Duodenal mucosa (tissue), 2 donors: ENCODE results near the gene MAPK8IP1.
A peak's percentile ranks its signal among the peaks of the same experiment; 100 is the strongest.

Experiments used
- H3K27ac ChIP-seq: one replicate; pipeline ENCODE4 v1.7.0; 2013; ENCODE audit warnings: low read depth, low read length
- H3K27me3 ChIP-seq, 2 donors: one replicate each; pipeline ENCODE4 v1.7.0; 2013; ENCODE audit warnings: low read length in 2 of 2, control low read depth in 1 of 2; ENCODE audit not compliant: insufficient read depth in 2 of 2, control insufficient read depth in 1 of 2
- H3K36me3 ChIP-seq, 2 donors: one replicate each; pipeline ENCODE4 v1.7.0; 2013; ENCODE audit warnings: low read length in 2 of 2, control low read depth in 1 of 2; ENCODE audit not compliant: insufficient read depth in 2 of 2, control insufficient read depth in 1 of 2
- H3K4me1 ChIP-seq, 2 donors: one replicate each; pipeline ENCODE4 v1.7.0; 2013; ENCODE audit warnings: low read length in 2 of 2, control low read depth in 1 of 2; ENCODE audit not compliant: insufficient read depth in 2 of 2, control insufficient read depth in 1 of 2
- H3K4me3 ChIP-seq, 2 donors: one replicate each; pipeline ENCODE4 v1.7.0; 2013; ENCODE audit warnings: low read length in 2 of 2, low read depth in 1 of 2
- H3K9ac ChIP-seq, 2 donors: one replicate each; pipeline ENCODE4 v1.7.0; 2013; ENCODE audit warnings: low read length in 2 of 2, low read depth in 1 of 2
- H3K9me3 ChIP-seq, 2 donors: one replicate each; pipeline ENCODE4 v1.7.0; 2013; ENCODE audit warnings: low read length in 2 of 2, control low read depth in 1 of 2; ENCODE audit not compliant: control insufficient read depth in 1 of 2

Gene MAPK8IP1

GRCh38 chr11:45877845-45878244 lies 7.6 kb upstream of the MAPK8IP1 start:
- Histone ChIP-seq H3K4me1 (no peaks in the 10 kb centered on the region), H3K9me3 (no peaks in the 10 kb centered on the region), H3K9ac (no peak overlapping the region), H3K27ac (no peak overlapping the region), H3K4me3 (no peak overlapping the region), H3K36me3 (peaks cover 54 to 75% of the 10 kb centered on the region in 2 donors), H3K27me3 (no peaks in the 10 kb centered on the region)

- no peak overlapping the region for H3K9ac ChIP-seq
- H3K27ac ChIP-seq = no peak overlapping the region
- H3K36me3 ChIP-seq = peaks cover 45 to 62% of the 10 kb centered on the region in 2 donors
- no peaks in the 10 kb centered on the region for H3K9me3 ChIP-seq
- H3K4me1 ChIP-seq = no peaks in the 10 kb centered on the region
- no peaks in the 10 kb centered on the region for H3K27me3 ChIP-seq
- no peak overlapping the region for H3K4me3 ChIP-seq
Measured at GRCh38 chr11:45879803-45880686, 5.4 kb upstream of the MAPK8IP1 start.

- no peak overlapping the region for H3K9ac ChIP-seq
- H3K27ac ChIP-seq = no peak overlapping the region
- H3K4me3 ChIP-seq = no peak overlapping the region
- no peaks in the 10 kb centered on the region for H3K27me3 ChIP-seq
- H3K36me3 ChIP-seq = peaks cover 41 to 54% of the 10 kb centered on the region in 2 donors
- no peaks in the 10 kb centered on the region for H3K9me3 ChIP-seq
- H3K4me1 ChIP-seq = peaks cover 0 to under 1% of the 10 kb centered on the region in 2 donors
Measured at GRCh38 chr11:45880772-45881570, 4.5 kb upstream of the MAPK8IP1 start.

- Histone ChIP-seq H3K27me3 (no peaks in the 10 kb centered on the region), H3K4me1 (peaks cover 0 to 3% of the 10 kb centered on the region in 2 donors), H3K9me3 (no peaks in the 10 kb centered on the region), H3K27ac (no peak overlapping the region), H3K4me3 (no peak overlapping the region), H3K9ac (no peak overlapping the region), H3K36me3 (peaks cover 35 to 49% of the 10 kb centered on the region in 2 donors)
Measured at GRCh38 chr11:45881708-45882368, 3.6 kb upstream of the MAPK8IP1 start.

- Histone ChIP-seq H3K4me1 (peaks cover 0 to 3% of the 10 kb centered on the region in 2 donors), H3K27ac (no peak overlapping the region), H3K27me3 (no peaks in the 10 kb centered on the region), H3K9me3 (no peaks in the 10 kb centered on the region), H3K4me3 (peak overlapping the region in 1 of 2 donors; percentile 45), H3K36me3 (peaks cover 19 to 33% of the 10 kb centered on the region in 2 donors), H3K9ac (no peak overlapping the region)
Measured at GRCh38 chr11:45884596-45885185, 760 bp upstream of the MAPK8IP1 start.

GRCh38 chr11:45885921-45886721 lies 670 bp downstream of the MAPK8IP1 start:
- no peaks in the 10 kb centered on the region for H3K9me3 ChIP-seq
- H3K27me3 ChIP-seq = no peaks in the 10 kb centered on the region
- no peak overlapping the region for H3K27ac ChIP-seq
- H3K4me3 ChIP-seq = peak overlapping the region; percentile 41 to 51
- no peak overlapping the region for H3K9ac ChIP-seq
- peaks cover 0 to 3% of the 10 kb centered on the region in 2 donors for H3K4me1 ChIP-seq
- peaks cover 10 to 19% of the 10 kb centered on the region in 2 donors for H3K36me3 ChIP-seq

GRCh38 chr11:45886816-45887520 lies 1.5 kb downstream of the MAPK8IP1 start:
- Histone ChIP-seq H3K4me3 (no peak overlapping the region), H3K9me3 (no peaks in the 10 kb centered on the region), H3K27ac (no peak overlapping the region), H3K36me3 (peaks cover 1 to 11% of the 10 kb centered on the region in 2 donors), H3K9ac (no peak overlapping the region), H3K27me3 (no peaks in the 10 kb centered on the region), H3K4me1 (peaks cover 0 to 3% of the 10 kb centered on the region in 2 donors)

- Histone ChIP-seq H3K4me1 (peaks cover 0 to 3% of the 10 kb centered on the region in 2 donors), H3K9me3 (no peaks in the 10 kb centered on the region), H3K27ac (no peak overlapping the region), H3K36me3 (peaks cover 0 to 4% of the 10 kb centered on the region in 2 donors), H3K9ac (no peak overlapping the region), H3K27me3 (no peaks in the 10 kb centered on the region), H3K4me3 (no peak overlapping the region)
Measured at GRCh38 chr11:45887587-45887986, 2.1 kb downstream of the MAPK8IP1 start.

GRCh38 chr11:45889555-45889954 lies 4.1 kb downstream of the MAPK8IP1 start:
- Histone ChIP-seq H3K4me1 (peaks cover 0 to 3% of the 10 kb centered on the region in 2 donors), H3K4me3 (no peak overlapping the region), H3K36me3 (no peaks in the 10 kb centered on the region), H3K27ac (no peak overlapping the region), H3K27me3 (no peaks in the 10 kb centered on the region), H3K9me3 (no peaks in the 10 kb centered on the region), H3K9ac (no peak overlapping the region)
